GM15510 (cell line): ENCODE measurements around the gene UBR3.

Experiments used
- POLR2A ChIP-seq: IDR thresholded peaks from 3 replicates; pipeline ENCODE4 v1.6.1; 2011; ENCODE audit warnings: borderline replicate concordance; ENCODE audit not compliant: insufficient read length; ENCODE audit errors: extremely low read depth

Gene UBR3

DNA sequence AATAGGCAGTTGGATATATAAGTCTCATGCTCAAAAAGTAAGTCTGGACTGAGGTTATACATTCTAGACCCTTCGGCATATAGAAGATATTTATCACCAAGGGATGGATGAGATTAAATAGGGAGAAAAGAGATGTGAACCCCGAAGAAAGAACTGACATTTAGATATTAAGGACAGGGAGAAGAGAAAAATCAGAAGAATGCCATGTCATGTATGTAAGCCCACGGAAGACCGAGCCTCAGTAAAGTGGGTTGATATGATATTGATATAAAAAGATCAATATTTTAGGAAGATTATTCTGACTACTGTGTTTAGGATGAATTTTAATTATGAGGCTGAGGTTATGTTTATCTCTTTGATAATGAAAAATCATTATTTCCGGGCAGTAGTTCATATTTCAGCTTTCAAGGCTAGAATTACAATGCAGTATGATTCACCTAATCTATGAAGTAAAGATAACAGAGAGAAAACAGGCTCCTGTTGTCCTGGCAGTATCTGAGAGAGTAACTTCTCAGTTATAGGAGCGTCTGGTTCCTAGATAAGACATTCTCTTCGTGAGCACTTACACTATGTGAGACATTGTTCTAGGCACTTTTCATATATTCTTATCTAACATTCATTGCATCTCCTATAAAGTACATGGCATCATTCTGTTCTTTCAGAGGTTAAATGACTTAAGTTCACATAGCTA lies 83.0 kb downstream of the UBR3 start:
- no peak for TF ChIP-seq POLR2A

DNA sequence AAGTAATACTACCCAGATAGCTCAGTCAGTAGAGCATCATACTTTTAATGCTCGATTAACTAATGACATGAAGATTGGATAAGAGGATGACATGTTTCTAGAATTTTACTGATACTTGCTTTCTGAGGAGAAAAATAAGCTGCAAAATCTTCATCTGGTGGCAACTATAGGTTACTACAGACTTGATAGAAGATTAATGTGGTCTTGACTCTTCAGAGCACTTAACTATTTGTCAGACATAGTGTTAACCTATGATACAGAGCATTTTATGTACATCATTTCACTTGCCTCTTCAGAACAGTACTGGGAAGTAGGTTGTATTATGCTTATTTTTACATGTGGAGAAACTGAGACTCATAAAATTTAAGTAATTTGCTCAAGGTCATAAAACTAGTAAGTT lies 83.9 kb downstream of the UBR3 start:
- no peak for TF ChIP-seq POLR2A

- TF ChIP-seq POLR2A: no peak
Measured at GRCh38 chr2:169916623-169917022, 89.4 kb downstream of the UBR3 start.

- TF ChIP-seq POLR2A: no peak
Measured at GRCh38 chr2:169923977-169924376, 96.7 kb downstream of the UBR3 start.

DNA sequence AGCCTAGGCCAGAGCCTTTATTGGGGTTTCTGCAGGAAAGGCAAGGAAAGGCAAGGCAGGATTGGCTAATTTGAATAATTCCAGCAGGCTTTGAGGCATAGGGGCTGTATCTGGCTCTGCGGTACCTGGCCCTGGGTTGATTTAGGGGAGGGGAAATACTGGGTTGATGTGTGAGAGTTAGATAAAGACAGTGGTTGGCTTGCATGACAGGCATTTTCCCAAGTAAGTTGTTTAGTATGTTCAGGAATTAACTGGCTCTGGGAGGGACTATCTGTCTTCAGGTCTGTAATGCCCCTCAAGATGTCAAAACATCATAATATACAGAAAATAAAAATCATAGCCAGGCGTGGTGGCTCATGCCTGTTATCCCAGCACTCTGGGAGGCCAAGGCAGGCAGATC lies 98.7 kb downstream of the UBR3 start:
- no peak for TF ChIP-seq POLR2A

- no peak for TF ChIP-seq POLR2A
Measured at GRCh38 chr2:169928463-169928864, 101.2 kb downstream of the UBR3 start.

DNA sequence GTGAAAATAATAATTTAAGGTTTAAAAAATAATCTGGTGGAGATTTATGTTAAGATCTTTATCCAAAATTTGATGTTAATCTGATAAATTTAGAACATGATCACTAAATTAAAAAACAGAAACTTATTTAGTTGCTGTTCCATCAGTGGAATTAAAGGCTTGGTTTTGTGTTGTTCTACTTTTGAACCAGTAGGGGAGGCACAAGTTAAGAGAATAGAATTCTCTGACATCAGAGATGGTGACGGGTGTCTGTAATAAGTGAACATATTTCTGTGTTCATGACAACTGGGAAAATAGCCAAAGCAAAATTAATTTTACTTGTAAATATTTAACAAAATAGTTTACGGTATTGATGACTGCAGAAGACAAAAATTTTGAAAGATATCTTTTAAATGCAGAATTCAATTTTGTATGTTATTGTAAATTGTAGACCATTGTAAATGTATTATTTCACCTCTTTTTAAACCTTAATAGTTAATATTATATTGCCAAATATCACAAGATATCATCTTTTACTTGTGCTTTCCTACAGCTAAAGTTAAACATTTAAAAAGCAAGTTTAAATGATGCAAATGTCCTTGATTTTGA lies 106.0 kb downstream of the UBR3 start:
- TF ChIP-seq POLR2A: no peak

DNA sequence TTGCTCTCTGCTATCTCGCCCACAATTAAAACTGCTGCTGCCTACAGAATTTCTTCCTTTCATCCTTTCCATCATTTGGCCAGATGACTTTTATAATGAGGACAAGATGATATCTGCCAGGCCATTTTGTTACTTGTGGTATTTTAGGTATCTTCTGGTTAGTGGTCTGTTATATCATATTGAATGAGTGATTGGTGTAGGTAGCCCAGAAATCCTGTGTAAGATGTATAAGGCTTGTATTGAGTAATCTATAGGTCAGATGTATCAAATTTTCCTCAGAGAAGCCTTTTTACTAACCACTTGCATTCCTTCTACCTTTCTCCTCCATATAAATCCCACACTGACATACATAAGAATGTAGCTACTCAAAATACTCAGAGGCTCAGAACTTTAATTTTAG lies 118.3 kb downstream of the UBR3 start:
- TF ChIP-seq POLR2A: no peak

DNA sequence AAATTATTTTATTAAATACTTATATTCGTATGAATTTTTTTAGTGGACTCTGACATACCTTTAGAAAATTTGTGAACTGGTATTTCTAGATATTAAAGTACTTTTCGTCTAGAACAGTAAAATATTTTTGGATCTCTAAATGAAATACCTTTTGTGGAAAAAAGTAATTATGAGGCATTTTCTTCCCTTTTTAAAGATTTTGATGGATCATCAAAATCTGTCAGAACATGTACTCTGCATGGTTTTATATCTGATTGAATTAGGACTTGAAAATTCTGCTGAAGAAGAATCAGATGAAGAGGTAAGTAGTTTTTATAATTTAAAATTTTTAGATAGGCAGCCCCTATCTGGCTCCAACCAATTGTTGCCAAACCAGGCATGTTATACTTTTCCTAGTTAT lies 118.8 kb downstream of the UBR3 start:
- no peak for TF ChIP-seq POLR2A

GRCh38 chr2:169946546-169946945 lies 119.3 kb downstream of the UBR3 start:
- TF ChIP-seq POLR2A: no peak

DNA sequence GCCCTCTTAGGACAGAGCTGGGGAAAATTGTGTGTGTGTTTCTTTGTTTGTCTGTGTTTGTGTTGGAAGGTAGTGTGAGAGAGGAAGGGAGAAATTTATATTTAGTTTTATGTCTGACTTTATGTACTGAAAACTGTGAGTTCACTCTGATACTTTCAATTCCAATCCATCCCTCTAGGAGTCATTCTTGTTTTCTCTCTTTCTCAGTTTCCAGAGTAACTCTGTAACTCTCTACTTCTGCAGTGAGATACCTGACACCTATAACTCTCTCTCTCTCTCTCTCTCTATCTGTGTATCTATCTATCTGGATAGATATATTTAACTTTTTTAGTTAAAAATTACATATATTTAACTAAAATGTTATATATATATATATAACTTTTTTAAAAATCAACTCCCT lies 128.7 kb downstream of the UBR3 start:
- TF ChIP-seq POLR2A: no peak

- TF ChIP-seq POLR2A: no peak
Measured at GRCh38 chr2:169961911-169962310, 134.7 kb downstream of the UBR3 start.

GRCh38 chr2:169963786-169964185 lies 136.5 kb downstream of the UBR3 start:
- no peak for TF ChIP-seq POLR2A

GRCh38 chr2:169964740-169965139 lies 137.5 kb downstream of the UBR3 start:
- TF ChIP-seq POLR2A: no peak

- TF ChIP-seq POLR2A: no peak
Measured at GRCh38 chr2:169965495-169965894, 138.2 kb downstream of the UBR3 start.

- no peak for TF ChIP-seq POLR2A
Measured at GRCh38 chr2:169966454-169966853, 139.2 kb downstream of the UBR3 start.
